HCT116 (cell line): ENCODE measurements around the gene SFPQ. TPM values are rescaled to one million over a fixed set of nuclear protein-coding genes. Genes with fewer than 3 reads are reported as not detected.

Experiments used
- ATAC-seq: fragments of 200-7000 bp; cut with Tn5 transposase; 2 replicates; pipeline ENCODE4 v1.9.1; 2020; ENCODE audit warnings: mild to moderate bottlenecking, moderate library complexity
- BruUV-seq: library from RNA; stranded (reverse); fragments of 400-500 nt; replicated peaks from 2 replicates; lab custom pipeline; 2021; lab: Mats Ljungman, UMichigan
- CTCF ChIA-PET: fragments of 300-600 bp; sonication (Branson Sonifier 250); formaldehyde crosslinking; loops from one replicate; lab custom pipeline; 2021; ENCODE audit warnings: antibody characterized with exemption; lab: Charles Lee
- POLR2A ChIA-PET: fragments of 300-600, 350-600 bp; sonication (Branson Sonifier 250); formaldehyde crosslinking; loops from one replicate; lab custom pipeline; 2021; ENCODE audit warnings: antibody characterized with exemption; lab: Charles Lee
- RAD21 ChIA-PET, 2 experiments: fragments of 300-600 bp; sonication (Branson Sonifier 250); formaldehyde crosslinking; loops; one replicate each; lab custom pipeline; 2023; ENCODE audit warnings: low total read pairs in 2 of 2; ENCODE audit not compliant: uncharacterized antibody in 2 of 2, unreplicated experiment in 2 of 2, low non-redundant PET in 1 of 2; lab: Charles Lee
- DNase-seq: peaks from one replicate; pipeline ENCODE4 v3.0.0-alpha.2; 2010; ENCODE audit warnings: low read depth, low spot score
- H2AFZ ChIP-seq: fragments of 200-600 bp; shearing (Covaris generic), sonication (generic); 2 replicates; pipeline ENCODE4 v1.6.1; 2017; ENCODE audit warnings: low read depth, mixed run types, mixed read lengths, antibody characterized with exemption, low read length; ENCODE audit not compliant: poor library complexity, severe bottlenecking
- H3K27ac ChIP-seq: 2 replicates; pipeline ENCODE4 v1.5.1; 2012; ENCODE audit warnings: low read depth, low read length
- H3K27me3 ChIP-seq: fragments of 200-600 bp; sonication (generic); 2 replicates; pipeline ENCODE4 v1.6.1; 2016; ENCODE audit warnings: mixed run types, low read length, mixed read lengths; ENCODE audit not compliant: insufficient read depth
- H3K36me3 ChIP-seq, 2 experiments: fragments of 200-500 bp in 1 of 2; fragments of 200-600 bp in 1 of 2; sonication (Bioruptor generic) in 1 of 2; sonication (generic) in 1 of 2; 2 replicates each; pipeline versions ENCODE4 v1.5.1 to v1.6.1; 2014 to 2016; ENCODE audit warnings: low read length in 2 of 2, inconsistent platforms in 1 of 2, mixed read lengths in 1 of 2, mixed run types in 1 of 2; ENCODE audit not compliant: insufficient read depth in 2 of 2, control insufficient read depth in 1 of 2
- H3K4me1 ChIP-seq, 2 experiments: fragments of 200-600 bp in 1 of 2; sonication (generic) in 1 of 2; 2 replicates each; pipeline versions ENCODE4 v1.5.1 to v1.6.1; 2012 to 2017; ENCODE audit warnings: low read length in 2 of 2, inconsistent platforms in 1 of 2, mild to moderate bottlenecking in 1 of 2, mixed read lengths in 1 of 2, mixed run types in 1 of 2, moderate library complexity in 1 of 2; ENCODE audit not compliant: insufficient read depth in 2 of 2, control insufficient read depth in 1 of 2
- H3K4me2 ChIP-seq: fragments of 200-600 bp; sonication (generic); 2 replicates; pipeline ENCODE4 v1.6.1; 2017; ENCODE audit warnings: mixed run types, low read length, mixed read lengths
- H3K4me3 ChIP-seq, 2 experiments: fragments of 200-600 bp in 1 of 2; sonication (generic) in 1 of 2; replicated peaks in 1 of 2; 2 replicates each; pipeline ENCODE4 v1.5.1; 2011 to 2016; ENCODE audit warnings: low read length in 2 of 2, control low read depth in 1 of 2, low read depth in 1 of 2, mild to moderate bottlenecking in 1 of 2, mixed read lengths in 1 of 2, mixed run types in 1 of 2
- H3K79me2 ChIP-seq: fragments of 200-600 bp; sonication (generic); 2 replicates; pipeline ENCODE4 v1.6.1; 2017; ENCODE audit warnings: mild to moderate bottlenecking, mixed run types, low read length, moderate library complexity, mixed read lengths; ENCODE audit not compliant: insufficient read depth
- H3K9ac ChIP-seq: fragments of 200-600 bp; sonication (generic); 2 replicates; pipeline ENCODE4 v1.6.1; 2016; ENCODE audit warnings: low read length, mixed read lengths
- H3K9me2 ChIP-seq: fragments of 200-600 bp; sonication (generic), shearing (Covaris generic); 2 replicates; pipeline ENCODE4 v1.6.1; 2017; ENCODE audit warnings: mixed run types, mild to moderate bottlenecking, moderate library complexity; ENCODE audit not compliant: insufficient read depth
- H3K9me3 ChIP-seq, 2 experiments: fragments of 200-500 bp in 1 of 2; fragments of 200-600 bp in 1 of 2; sonication (Bioruptor generic) in 1 of 2; sonication (generic) in 1 of 2; 2 replicates each; pipeline ENCODE4 v1.6.1; 2014 to 2017; ENCODE audit warnings: low read length in 2 of 2, mixed read lengths in 2 of 2, inconsistent platforms in 1 of 2, low read depth in 1 of 2, mild to moderate bottlenecking in 1 of 2, mixed run types in 1 of 2, moderate library complexity in 1 of 2; ENCODE audit not compliant: control insufficient read depth in 1 of 2, insufficient read depth in 1 of 2
- H4K20me1 ChIP-seq: fragments of 200-600 bp; sonication (generic), shearing (Covaris generic); 2 replicates; pipeline ENCODE4 v1.6.1; 2017; ENCODE audit warnings: mixed run types, mild to moderate bottlenecking, moderate library complexity; ENCODE audit not compliant: insufficient read depth
- ATF3 ChIP-seq: IDR thresholded peaks from 2 replicates; pipeline ENCODE4 v1.6.1; 2012
- CBX3 ChIP-seq: IDR thresholded peaks from 2 replicates; pipeline ENCODE4 v1.6.1; 2012; ENCODE audit warnings: low read depth
- CEBPB ChIP-seq: IDR thresholded peaks from 2 replicates; pipeline ENCODE4 v1.6.1; 2012; ENCODE audit warnings: low read depth
- CTCF ChIP-seq, 3 experiments: fragments of 200-600 bp in 1 of 3; sonication (generic) in 1 of 3; IDR thresholded peaks in 2 of 3; conservative IDR thresholded peaks in 1 of 3; 2 replicates each; pipeline ENCODE4 v1.5.1; 2012 to 2017; ENCODE audit warnings: low read depth in 2 of 3, low read length in 2 of 3, antibody characterized with exemption in 1 of 3, borderline replicate concordance in 1 of 3, control low read depth in 1 of 3, mild to moderate bottlenecking in 1 of 3, mixed read lengths in 1 of 3, mixed run types in 1 of 3, moderate library complexity in 1 of 3; ENCODE audit not compliant: insufficient read depth in 1 of 3
- EGR1 ChIP-seq: IDR thresholded peaks from 2 replicates; pipeline ENCODE4 v1.6.1; 2012; ENCODE audit warnings: low read depth
- ELF1 ChIP-seq: IDR thresholded peaks from 2 replicates; pipeline ENCODE4 v1.6.1; 2012; ENCODE audit warnings: low read depth, borderline replicate concordance
- EZH2 ChIP-seq: fragments of 200-600 bp; sonication (generic); IDR thresholded peaks from 2 replicates; pipeline ENCODE4 v1.6.1; 2017; ENCODE audit warnings: antibody characterized with exemption, mixed run types
- JUND ChIP-seq: IDR thresholded peaks from 2 replicates; pipeline ENCODE4 v1.6.1; 2012
- MAX ChIP-seq: IDR thresholded peaks from 2 replicates; pipeline ENCODE4 v1.6.1; 2012
- POLR2A ChIP-seq: IDR thresholded peaks from 2 replicates; pipeline ENCODE4 v1.7.0; 2011; ENCODE audit warnings: borderline replicate concordance; ENCODE audit not compliant: insufficient read depth, insufficient read length; ENCODE audit errors: extremely low read depth
- POLR2AphosphoS5 ChIP-seq: IDR thresholded peaks from 2 replicates; pipeline ENCODE4 v1.6.1; 2011; ENCODE audit warnings: mild to moderate bottlenecking, low read depth, low read length, moderate library complexity
- RAD21 ChIP-seq: IDR thresholded peaks from 2 replicates; pipeline ENCODE4 v1.6.1; 2012; ENCODE audit warnings: low read depth, mild to moderate bottlenecking
- REST ChIP-seq: IDR thresholded peaks from 2 replicates; pipeline ENCODE4 v1.6.1; 2012; ENCODE audit warnings: low read depth
- SIN3A ChIP-seq: IDR thresholded peaks from 2 replicates; pipeline ENCODE4 v1.6.1; 2012; ENCODE audit warnings: low read depth
- SRF ChIP-seq: IDR thresholded peaks from 2 replicates; pipeline ENCODE4 v1.6.1; 2012; ENCODE audit warnings: low read depth
- TCF7L2 ChIP-seq: IDR thresholded peaks from 2 replicates; pipeline ENCODE4 v1.7.0; 2011; ENCODE audit warnings: borderline replicate concordance, inconsistent platforms; ENCODE audit not compliant: insufficient read depth, insufficient read length; ENCODE audit errors: extremely low read depth
- YY1 ChIP-seq: IDR thresholded peaks from 2 replicates; pipeline ENCODE4 v1.6.1; 2011; ENCODE audit warnings: low read length, low read depth, moderate library complexity, mild to moderate bottlenecking; ENCODE audit not compliant: insufficient replicate concordance; ENCODE audit errors: extremely low read depth
- ZFX ChIP-seq: fragments of 450-650 bp; IDR thresholded peaks from 2 replicates; pipeline ENCODE4 v1.6.1; 2017
- ZNF274 ChIP-seq: fragments of 200-500 bp; sonication (Bioruptor generic); IDR thresholded peaks from 2 replicates; pipeline ENCODE4 v1.6.1; 2014; ENCODE audit warnings: mild to moderate bottlenecking, low read depth, low read length, inconsistent platforms
- intact Hi-C: fragments of 100-400 bp; cut with micrococcal nuclease; formaldehyde crosslinking; loops from 2 replicates; pipeline ENCODE4 v1.10.0; 2022
- total RNA-seq: library from RNA; stranded (reverse); gene quantifications from one replicate; pipeline ENCODE4 v1.2.1, GENCODE V29; 2021; ENCODE audit not compliant: unreplicated experiment

Gene SFPQ
- total RNA-seq, 1 experiment from 2014 or later = 327 TPM

- TF ChIP-seq CEBPB (no peak), CBX3 (no peak), ATF3 (no peak), SRF (no peak), EZH2 (no peak), ZNF274 (no peak), REST (no peak), POLR2AphosphoS5 (no peak), POLR2A (no peak), TCF7L2 (no peak), CTCF (IDR thresholded peaks at IDR 0.05 in 2 of 3, conservative IDR thresholded peaks at IDR 0.05 in 1 of 3; ENCODE audit: borderline replicate concordance in 1 of 3, insufficient read depth in 1 of 3, low read depth in 2 of 3, low read length in 2 of 3) (no peak), EGR1 (no peak), RAD21 (no peak), YY1 (no peak), ZFX (no peak), SIN3A (no peak), ELF1 (no peak), JUND (no peak), MAX (no peak)
- H2AFZ ChIP-seq = no peak overlapping the region
- intact Hi-C loops = no loop called here
- no peak for ATAC-seq
- H3K4me1 ChIP-seq = no peaks in the 10 kb centered on the region
- no peaks in the 10 kb centered on the region for H3K9me2 ChIP-seq
- ChIA-PET CTCF (no interaction called here), POLR2A (no interaction called here), RAD21 (no interaction called here)
- H3K36me3 ChIP-seq = no peaks in the 10 kb centered on the region
- H3K27ac ChIP-seq = no peak overlapping the region
- BruUV-seq = no TSS peak
- H3K79me2 ChIP-seq = no peaks in the 10 kb centered on the region
- H3K27me3 ChIP-seq = no peaks in the 10 kb centered on the region
- H4K20me1 ChIP-seq = no peaks in the 10 kb centered on the region
- H3K4me2 ChIP-seq = no peak overlapping the region
- no peak overlapping the region for H3K9ac ChIP-seq
- H3K4me3 ChIP-seq = no peak overlapping the region
- H3K9me3 ChIP-seq = no peaks in the 10 kb centered on the region
- no peak for DNase-seq
Observed at GRCh38 chr1:35210321-35211119, 17.6 kb upstream of the SFPQ start.
